Progenitor cell of endocrine pancreas (in vitro differentiated cells): ENCODE measurements around the gene LPCAT1. TPM values are rescaled to one million over a fixed set of nuclear protein-coding genes. Genes with fewer than 3 reads are reported as not detected.

Experiments used
- DNase-seq: peaks from one replicate; pipeline ENCODE4 v3.0.0; 2021; ENCODE audit warnings: low spot score; ENCODE audit not compliant: unreplicated experiment
- H3K27ac Mint-ChIP-seq: 2 replicates; pipeline ENCODE4 v1.8.0; 2021; ENCODE audit warnings: mild to moderate bottlenecking, moderate library complexity, mixed read lengths
- H3K27me3 Mint-ChIP-seq: 2 replicates; pipeline ENCODE4 v1.8.0; 2021; ENCODE audit warnings: mixed read lengths
- H3K36me3 Mint-ChIP-seq: 2 replicates; pipeline ENCODE4 v1.8.0; 2022; ENCODE audit warnings: mixed read lengths; ENCODE audit not compliant: insufficient read depth
- H3K4me1 Mint-ChIP-seq: 2 replicates; pipeline ENCODE4 v1.8.0; 2021; ENCODE audit warnings: low read depth, mixed read lengths
- H3K4me3 Mint-ChIP-seq: 2 replicates; pipeline ENCODE4 v1.8.0; 2021; ENCODE audit warnings: low read depth, mild to moderate bottlenecking, moderate library complexity, mixed read lengths
- H3K9me3 Mint-ChIP-seq: 2 replicates; pipeline ENCODE4 v1.8.0; 2021; ENCODE audit warnings: low read depth, mixed read lengths
- CTCF ChIP-seq: fragments of 200-600 bp; sonication (generic); IDR thresholded peaks from one replicate; pipeline ENCODE4 v1.5.0; 2021; ENCODE audit warnings: antibody characterized with exemption, mild to moderate bottlenecking; ENCODE audit not compliant: unreplicated experiment
- total RNA-seq: library from RNA; stranded (reverse); gene quantifications from 2 replicates; pipeline ENCODE4 v1.2.1, GENCODE V29; 2021

LPCAT1 gene
- total RNA-seq, 1 donor from 2014 or later, result 73.3 TPM

GRCh38 chr5:1552521-1553255, 28.9 kb upstream of the LPCAT1 start:
- H3K4me3 Mint-ChIP-seq, result no peak overlapping the region
- H3K9me3 Mint-ChIP-seq, result no peaks in the 10 kb centered on the region
- H3K4me1 Mint-ChIP-seq, result peaks cover 3% of the 10 kb centered on the region
- H3K27me3 Mint-ChIP-seq, result peaks cover 16% of the 10 kb centered on the region
- no peak for DNase-seq
- no peak for TF ChIP-seq CTCF
- no peak overlapping the region for H3K27ac Mint-ChIP-seq
- H3K36me3 Mint-ChIP-seq, result no peaks in the 10 kb centered on the region

- no peak for DNase-seq
- Mint-ChIP-seq H3K27me3 (peaks cover 20% of the 10 kb centered on the region), H3K4me1 (peaks cover 3% of the 10 kb centered on the region)
Observed at GRCh38 chr5:1551426-1552301, 27.9 kb upstream of the LPCAT1 start.

GRCh38 chr5:1550287-1551076, 26.7 kb upstream of the LPCAT1 start:
- Mint-ChIP-seq H3K27ac (no peak overlapping the region), H3K36me3 (no peaks in the 10 kb centered on the region), H3K27me3 (peaks cover 22% of the 10 kb centered on the region), H3K4me1 (peaks cover 3% of the 10 kb centered on the region), H3K4me3 (no peak overlapping the region), H3K9me3 (no peaks in the 10 kb centered on the region)
- no peak for DNase-seq
- no peak for TF ChIP-seq CTCF

More at GRCh38 chr5:1551426-1552301, 27.9 kb upstream of the LPCAT1 start:
- no peak overlapping the region for H3K27ac Mint-ChIP-seq
- H3K4me3 Mint-ChIP-seq, result no peak overlapping the region
- no peaks in the 10 kb centered on the region for H3K9me3 Mint-ChIP-seq
- TF ChIP-seq CTCF, result no peak
- H3K36me3 Mint-ChIP-seq, result no peaks in the 10 kb centered on the region

GRCh38 chr5:1549475-1550030, 25.8 kb upstream of the LPCAT1 start:
- Mint-ChIP-seq H3K27ac (no peak overlapping the region), H3K27me3 (peaks cover 22% of the 10 kb centered on the region), H3K4me1 (no peaks in the 10 kb centered on the region), H3K9me3 (no peaks in the 10 kb centered on the region), H3K36me3 (no peaks in the 10 kb centered on the region), H3K4me3 (no peak overlapping the region)
- TF ChIP-seq CTCF, result no peak
- DNase-seq, result no peak
